ENCODE results near the gene KRT77.

The KRT77 gene

GRCh38 chr12:52691076-52691840 is 12.1 kb downstream of the KRT77 start:
- DNase-seq, result no peak

- no peak for DNase-seq
Observed at GRCh38 chr12:52690351-52691075, 12.8 kb downstream of the KRT77 start.

GRCh38 chr12:52689936-52690335 is 13.4 kb downstream of the KRT77 start:
- no peak for DNase-seq

GRCh38 chr12:52689239-52689638 is 14.1 kb downstream of the KRT77 start:
- DNase-seq, result no peak

GRCh38 chr12:52688481-52688880 is 14.8 kb downstream of the KRT77 start:
- no peak for DNase-seq

- no peak for DNase-seq
Observed at GRCh38 chr12:52687497-52688385, 15.6 kb downstream of the KRT77 start.

- DNase-seq, result no peak
Observed at GRCh38 chr12:52686756-52687487, 16.4 kb downstream of the KRT77 start.

GRCh38 chr12:52686063-52686462 is 17.3 kb downstream of the KRT77 start:
- no peak for DNase-seq

GRCh38 chr12:52685406-52685890 is 17.9 kb downstream of the KRT77 start:
- no peak for DNase-seq

GRCh38 chr12:52684431-52684830 is 18.9 kb downstream of the KRT77 start:
- DNase-seq, result no peak

- no peak for DNase-seq
Observed at GRCh38 chr12:52683575-52684300, 19.6 kb downstream of the KRT77 start.

- DNase-seq, result no peak
Observed at GRCh38 chr12:52682938-52683574, 20.3 kb downstream of the KRT77 start.

- no peak for DNase-seq
Observed at GRCh38 chr12:52682381-52682660, 21.0 kb downstream of the KRT77 start.

GRCh38 chr12:52681526-52682380 is 21.6 kb downstream of the KRT77 start:
- no peak for DNase-seq

GRCh38 chr12:52680363-52680762 is 23.0 kb downstream of the KRT77 start, which contains the start of gene KRT1:
Gene KRT1, minus strand, starts transcription at chr12:52680407. Its CDS starts 59 bp downstream, at chr12:52680348.
- no peak for DNase-seq

- no peak for DNase-seq
Observed at GRCh38 chr12:52679875-52680274, 23.4 kb downstream of the KRT77 start.

GRCh38 chr12:52677671-52678070 is 25.7 kb downstream of the KRT77 start:
- DNase-seq, result no peak

GRCh38 chr12:52677126-52677525 is 26.2 kb downstream of the KRT77 start:
- DNase-seq, result no peak

- DNase-seq, result no peak
Observed at GRCh38 chr12:52676163-52676562, 27.2 kb downstream of the KRT77 start.

GRCh38 chr12:52675301-52675701 is 28.0 kb downstream of the KRT77 start:
- no peak for DNase-seq

- DNase-seq, result no peak
Observed at GRCh38 chr12:52674433-52674775, 28.9 kb downstream of the KRT77 start.
